ENCODE results near the gene TSC2.

DNA sequence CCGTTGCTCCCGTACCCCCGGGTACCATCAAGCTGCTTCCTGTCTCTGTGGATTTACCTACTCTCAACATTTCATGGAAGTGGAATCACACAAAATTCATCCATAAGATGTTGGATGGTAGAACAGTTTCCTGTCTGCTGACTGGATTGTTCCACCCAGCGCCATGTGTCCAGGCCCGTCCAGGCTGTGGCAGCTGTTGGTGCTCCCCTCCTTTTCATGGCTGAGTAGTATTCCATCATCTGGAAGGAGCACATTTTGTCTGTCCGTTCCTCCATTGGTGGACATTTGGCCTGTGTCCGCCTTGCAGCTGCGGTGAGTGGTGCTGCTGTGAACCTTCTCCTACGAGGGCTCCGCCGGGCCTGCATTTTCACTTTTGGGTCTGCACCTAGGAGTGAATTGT lies 18.4 kb downstream of the TSC2 start:
- TF ChIP-seq, protein P1, sequence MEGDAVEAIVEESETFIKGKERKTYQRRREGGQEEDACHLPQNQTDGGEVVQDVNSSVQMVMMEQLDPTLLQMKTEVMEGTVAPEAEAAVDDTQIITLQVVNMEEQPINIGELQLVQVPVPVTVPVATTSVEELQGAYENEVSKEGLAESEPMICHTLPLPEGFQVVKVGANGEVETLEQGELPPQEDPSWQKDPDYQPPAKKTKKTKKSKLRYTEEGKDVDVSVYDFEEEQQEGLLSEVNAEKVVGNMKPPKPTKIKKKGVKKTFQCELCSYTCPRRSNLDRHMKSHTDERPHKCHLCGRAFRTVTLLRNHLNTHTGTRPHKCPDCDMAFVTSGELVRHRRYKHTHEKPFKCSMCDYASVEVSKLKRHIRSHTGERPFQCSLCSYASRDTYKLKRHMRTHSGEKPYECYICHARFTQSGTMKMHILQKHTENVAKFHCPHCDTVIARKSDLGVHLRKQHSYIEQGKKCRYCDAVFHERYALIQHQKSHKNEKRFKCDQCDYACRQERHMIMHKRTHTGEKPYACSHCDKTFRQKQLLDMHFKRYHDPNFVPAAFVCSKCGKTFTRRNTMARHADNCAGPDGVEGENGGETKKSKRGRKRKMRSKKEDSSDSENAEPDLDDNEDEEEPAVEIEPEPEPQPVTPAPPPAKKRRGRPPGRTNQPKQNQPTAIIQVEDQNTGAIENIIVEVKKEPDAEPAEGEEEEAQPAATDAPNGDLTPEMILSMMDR (IDR thresholded peaks at IDR 0.05), result no peak
- TF ChIP-seq POLR2A (IDR thresholded peaks at IDR 0.05) (no peak), EP300 (IDR thresholded peaks at IDR 0.05) (no peak)
